GM19397 (cell line): Measurements from ENCODE around the gene COL8A2.

Experiments
- ATAC-seq: cut with Tn5 transposase; IDR thresholded peaks from one replicate; pipeline ENCODE4 v1.9.1; 2021; ENCODE audit warnings: mild to moderate bottlenecking, moderate library complexity; ENCODE audit not compliant: unreplicated experiment

Gene COL8A2

DNA sequence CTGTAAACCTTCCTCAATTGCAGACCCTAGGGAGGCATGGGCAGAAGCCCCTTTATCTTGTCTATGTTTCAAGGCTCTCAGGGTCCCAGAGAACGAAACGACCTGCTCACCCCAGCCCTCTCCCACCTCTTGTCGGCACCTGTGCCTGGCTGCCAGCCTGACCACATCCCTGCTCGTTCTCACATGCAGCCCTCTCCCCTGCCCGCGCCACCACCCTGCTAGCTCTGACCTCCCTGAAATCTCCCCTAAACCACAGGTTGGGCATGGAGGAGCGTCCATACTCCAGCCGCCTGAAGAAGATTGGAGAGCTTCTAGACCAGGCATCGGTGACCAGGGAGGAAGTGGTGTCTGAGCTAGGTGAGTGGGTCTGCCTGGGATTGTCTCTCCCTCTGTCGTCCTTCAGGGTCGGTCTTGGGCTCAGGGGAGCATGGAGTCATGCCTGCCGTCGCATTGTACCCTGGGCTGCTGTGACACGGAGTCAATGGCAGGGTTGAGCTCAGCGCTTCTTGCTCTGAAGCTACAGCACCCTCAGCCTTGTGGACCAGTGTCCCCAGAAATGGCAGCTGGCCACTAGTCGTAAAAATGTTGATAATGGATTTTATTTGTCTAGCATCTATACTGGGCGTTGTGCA, 32.7 kb downstream of the COL8A2 start:
- ATAC-seq, result no peak

DNA sequence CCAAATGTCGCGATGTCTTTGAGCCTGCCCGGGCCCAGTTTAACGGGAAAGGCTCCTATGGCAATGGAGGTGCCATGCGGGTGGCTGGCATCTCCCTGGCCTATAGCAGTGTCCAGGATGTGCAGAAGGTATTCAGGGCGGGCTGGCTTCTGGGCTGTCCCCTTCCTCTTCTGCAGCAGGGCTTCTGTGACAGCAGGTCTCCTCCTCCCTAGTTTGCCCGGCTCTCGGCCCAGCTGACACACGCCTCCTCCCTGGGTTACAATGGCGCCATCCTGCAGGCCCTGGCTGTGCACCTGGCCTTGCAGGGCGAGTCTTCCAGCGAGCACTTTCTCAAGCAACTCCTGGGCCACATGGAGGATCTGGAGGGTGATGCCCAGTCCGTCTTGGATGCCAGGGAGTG, 33.3 kb downstream of the COL8A2 start:
- ATAC-seq, result no peak

- ATAC-seq, result no peak
These were observed 33.9 kb downstream of the COL8A2 start for GRCh38 chr1:36091141-36091540.

DNA sequence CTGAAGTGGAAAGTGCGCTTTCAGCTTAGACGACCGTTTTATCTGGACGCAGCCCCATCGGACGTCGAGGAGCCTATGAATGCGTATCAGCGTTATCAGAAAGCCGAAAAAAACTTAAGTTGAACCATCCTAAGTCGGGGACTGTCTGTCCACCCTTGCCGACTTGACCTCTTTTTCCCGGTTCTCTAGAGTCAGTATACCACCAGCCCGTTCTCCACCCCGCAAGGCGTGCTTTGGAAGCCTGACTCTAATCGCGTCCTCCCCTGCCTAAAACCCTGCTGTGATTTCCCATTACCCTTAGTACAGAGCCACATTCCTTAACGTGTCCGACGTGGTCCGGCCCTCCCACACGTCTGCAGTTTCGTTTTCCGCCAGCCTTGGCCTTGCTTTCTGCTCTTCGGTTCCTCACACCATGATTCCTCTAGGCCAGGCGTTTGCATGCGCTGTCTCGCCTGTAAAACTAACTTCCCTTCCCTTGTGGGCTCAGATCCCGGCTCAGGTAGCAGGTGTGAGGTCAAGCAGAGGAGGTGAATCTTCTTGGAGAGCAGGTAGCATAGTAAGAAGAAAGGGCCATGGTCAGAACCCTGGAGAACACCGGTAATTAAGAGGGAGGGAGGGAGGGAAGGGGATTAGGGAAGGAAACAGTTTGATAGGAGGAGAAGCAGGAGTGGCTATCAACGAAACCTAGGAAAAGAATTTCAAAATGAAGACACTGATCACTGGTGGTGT, 35.5 kb downstream of the COL8A2 start:
- no peak for ATAC-seq

DNA sequence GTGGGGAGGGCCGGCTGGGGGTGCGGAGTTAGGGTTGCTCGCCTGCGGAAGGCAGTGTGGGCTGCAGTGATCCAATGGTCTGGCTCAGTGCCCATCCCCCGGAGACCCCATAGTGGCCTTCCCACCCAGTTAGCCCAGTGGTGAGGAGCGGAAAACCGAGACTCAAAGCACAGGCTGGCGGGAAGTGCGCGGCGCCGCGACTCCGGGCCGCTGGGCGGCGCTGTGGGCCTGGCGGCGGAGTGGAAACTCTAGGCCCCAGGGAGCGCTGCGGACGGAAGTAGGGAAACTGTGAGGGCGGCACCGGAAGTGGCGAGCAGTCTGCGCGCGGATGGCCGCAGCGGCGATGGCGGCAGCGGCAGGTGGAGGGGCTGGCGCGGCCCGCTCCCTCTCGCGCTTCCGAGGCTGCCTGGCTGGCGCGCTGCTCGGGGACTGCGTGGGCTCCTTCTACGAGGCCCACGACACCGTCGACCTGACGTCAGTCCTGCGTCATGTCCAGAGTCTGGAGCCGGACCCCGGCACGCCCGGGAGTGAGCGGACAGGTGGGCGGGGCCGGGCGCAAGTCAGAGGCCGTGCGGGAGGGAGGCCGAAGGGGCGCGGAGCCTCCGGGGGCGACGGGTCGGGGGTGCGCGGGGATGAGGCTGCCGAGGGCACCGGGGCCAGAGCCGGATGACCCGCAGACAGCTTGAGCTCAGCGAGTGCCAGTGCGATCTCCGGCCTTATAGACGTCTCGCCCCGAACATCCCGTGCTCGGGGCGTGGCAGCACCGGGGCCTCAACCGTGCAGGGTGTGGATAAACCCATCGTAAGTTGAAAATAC, 36.2 kb downstream of the COL8A2 start, which contains the start of gene ADPRS:
Gene ADPRS, plus strand, starts transcription at position 316 of the 816 bp plus-strand sequence. Its CDS starts 13 bp downstream, at position 329.
- peak; percentile 84 for ATAC-seq

- ATAC-seq, result no peak
These were observed 36.8 kb downstream of the COL8A2 start for GRCh38 chr1:36088265-36088576.

DNA sequence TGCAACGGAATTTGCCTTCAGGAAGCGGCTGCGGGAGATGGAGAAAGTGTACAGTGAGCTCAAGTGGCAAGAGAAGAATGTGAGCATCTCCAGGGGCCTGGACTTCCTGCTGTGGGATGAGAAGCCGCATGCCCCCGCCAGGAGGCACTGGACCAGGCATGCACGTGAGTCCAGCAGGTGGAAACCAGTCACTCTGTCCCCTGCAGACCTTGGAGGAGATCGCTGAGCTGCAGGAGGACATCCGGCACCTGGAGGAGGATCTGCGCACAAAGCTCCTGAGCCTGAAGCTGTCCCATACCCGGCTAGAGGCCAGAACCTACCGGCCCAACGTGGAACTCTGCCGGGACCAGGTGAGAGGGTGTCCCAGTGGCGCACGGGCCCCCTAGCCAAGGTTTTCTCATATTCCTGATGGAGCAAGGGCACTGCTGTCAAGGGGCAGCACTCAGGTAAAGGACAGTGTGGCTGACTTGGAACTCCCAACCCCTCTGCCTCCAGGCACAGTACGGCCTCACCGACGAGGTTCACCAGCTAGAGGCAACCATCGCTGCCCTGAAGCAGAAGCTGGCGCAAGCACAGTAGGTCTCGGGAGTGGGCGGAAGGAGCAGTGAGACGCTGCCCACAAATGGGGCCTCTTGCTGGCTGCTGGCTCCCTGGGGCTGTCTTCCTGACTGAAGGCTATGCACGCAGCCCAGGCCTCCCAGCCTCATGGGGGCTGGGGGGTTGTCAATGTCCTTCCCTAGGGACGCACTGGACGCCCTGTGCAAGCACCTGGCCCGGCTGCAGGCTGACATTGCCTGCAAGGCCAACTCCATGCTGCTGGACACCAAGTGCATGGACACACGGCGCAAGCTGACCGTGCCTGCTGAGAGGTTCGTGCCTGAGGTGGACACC, 37.5 kb downstream of the COL8A2 start:
- ATAC-seq, result no peak

GRCh38 chr1:36086529-36087232, 38.3 kb downstream of the COL8A2 start:
- ATAC-seq, result no peak

- ATAC-seq, result no peak
These were observed 39.1 kb downstream of the COL8A2 start for GRCh38 chr1:36085686-36086526.

DNA sequence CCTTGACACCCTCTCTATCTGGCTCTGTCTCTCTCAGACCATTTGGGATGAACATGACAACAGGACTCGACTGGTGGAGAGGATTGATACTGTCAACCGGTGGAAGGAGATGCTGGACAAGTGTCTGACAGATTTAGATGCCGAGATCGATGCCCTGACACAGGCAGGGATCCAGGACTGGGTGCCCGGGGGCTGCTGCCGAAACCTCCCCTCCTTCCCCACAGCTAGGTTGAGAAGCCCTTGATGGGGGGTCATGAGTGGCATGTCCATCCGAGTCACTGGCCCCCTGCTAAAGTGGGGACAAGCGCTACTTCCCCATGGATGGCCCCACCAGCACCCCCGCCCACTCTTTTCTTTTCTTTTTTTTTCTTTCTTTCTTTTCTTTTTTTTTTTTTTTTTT, 39.9 kb downstream of the COL8A2 start:
- ATAC-seq, result no peak

GRCh38 chr1:36084497-36085115, 40.4 kb downstream of the COL8A2 start:
- no peak for ATAC-seq

- no peak for ATAC-seq
These were observed 41.2 kb downstream of the COL8A2 start, which contains the start of gene TEKT2 for GRCh38 chr1:36083635-36084496. Gene TEKT2 (plus strand): TSS chr1:36084094. CDS start chr1:36084922, 828 bp downstream.

- ATAC-seq, result no peak
These were observed 41.8 kb downstream of the COL8A2 start for GRCh38 chr1:36083219-36083618.

DNA sequence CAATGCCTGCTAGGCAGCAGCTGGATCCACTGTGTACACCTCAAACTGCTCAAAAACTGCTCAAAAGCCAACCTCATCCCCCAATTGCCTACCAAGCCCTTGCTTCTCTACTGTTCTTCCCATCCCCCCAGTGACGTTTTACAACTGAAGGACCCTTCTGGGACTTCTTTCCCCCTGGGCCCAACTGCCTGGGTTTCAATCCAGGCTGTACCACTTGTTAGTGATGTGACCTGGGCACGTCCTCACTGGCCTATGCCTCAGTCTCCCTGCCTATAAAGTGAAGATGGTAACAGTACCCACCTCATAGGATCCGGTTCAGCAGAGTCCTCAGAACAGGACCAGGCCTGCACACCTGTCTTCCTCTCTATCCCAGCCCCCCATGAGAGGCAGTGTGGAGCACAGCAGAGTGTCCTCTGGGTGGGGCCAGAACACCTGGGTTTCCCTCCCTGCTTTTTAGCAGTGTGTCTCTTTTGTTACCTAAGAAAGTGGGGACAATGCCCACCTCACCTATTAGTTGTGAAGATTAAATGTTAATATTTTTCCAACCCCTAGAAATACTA, 43.0 kb downstream of the COL8A2 start:
- no peak for ATAC-seq

DNA sequence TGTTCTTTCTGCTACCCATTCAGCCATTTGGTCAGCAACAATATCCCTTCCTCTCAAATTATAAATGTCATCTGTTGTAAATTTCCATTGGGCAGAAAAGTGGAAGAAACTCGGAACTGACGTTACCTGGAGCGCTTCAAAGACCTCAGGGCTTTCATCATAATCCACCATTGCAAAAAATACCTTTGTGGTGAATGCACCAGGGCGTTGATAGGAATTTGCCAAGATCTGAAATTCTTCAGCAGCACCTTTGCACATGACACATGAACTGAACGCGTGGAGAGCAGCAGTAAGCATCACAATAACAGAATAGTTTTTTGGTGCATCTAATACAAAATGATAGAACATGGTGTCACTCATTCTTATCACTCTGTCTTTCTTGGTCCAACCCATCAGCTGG, 44.2 kb downstream of the COL8A2 start:
- no peak for ATAC-seq

DNA sequence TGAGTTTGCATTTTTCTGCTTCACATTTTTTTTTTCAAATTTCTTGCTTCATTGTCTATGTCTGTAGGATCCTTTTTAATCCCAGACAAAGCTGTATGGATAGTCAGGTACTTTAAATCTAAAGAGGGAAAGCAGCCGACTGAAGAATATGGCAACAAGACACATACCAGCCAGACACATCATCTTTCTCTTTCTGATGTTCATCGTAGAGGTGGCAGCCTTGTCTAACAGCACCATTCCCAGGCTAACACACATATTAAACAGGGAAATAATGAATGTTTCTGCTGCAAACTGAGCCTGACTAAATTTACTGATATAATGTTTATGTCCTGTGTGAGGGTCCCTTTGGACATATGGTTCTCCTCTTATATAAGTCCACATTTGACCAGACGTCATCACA, 44.8 kb downstream of the COL8A2 start:
- ATAC-seq, result no peak

GRCh38 chr1:36076979-36077573, 47.9 kb downstream of the COL8A2 start:
- ATAC-seq, result no peak
